AG04449 (cell line): ENCODE results near the gene VN1R4.
"Not testable (repeated sequence)": the region's sequence is repeated elsewhere in the genome, so short reads cannot be mapped to it uniquely, and the experiment has no call there.

Experiments
- CTCF ChIA-PET: fragments of 350-600 bp; formaldehyde crosslinking; extraction: SDS; loops from one replicate; lab custom pipeline; 2021; ENCODE audit warnings: antibody characterized with exemption; lab: Yijun Ruan, JAX
- POLR2A ChIA-PET: fragments of 400-600, 350-600 bp; formaldehyde crosslinking; extraction: SDS; loops from one replicate; lab custom pipeline; 2020; ENCODE audit warnings: antibody characterized with exemption, inconsistent platforms; lab: Yijun Ruan, JAX
- DNase-seq: peaks from one replicate; pipeline ENCODE4 v3.0.0-alpha.2; 2010; ENCODE audit warnings: low read depth, low spot score
- H3K4me3 ChIP-seq: 2 replicates; pipeline ENCODE4 v1.5.1; 2011; ENCODE audit warnings: low read depth, mild to moderate bottlenecking, control low read depth, low read length
- CTCF ChIP-seq: IDR thresholded peaks from one replicate; pipeline ENCODE4 v1.5.1; 2011; ENCODE audit warnings: mild to moderate bottlenecking, moderate library complexity, low read length, control low read depth, inconsistent platforms; ENCODE audit not compliant: insufficient read depth; ENCODE audit errors: missing control alignments

Gene VN1R4

GRCh38 chr19:53285087-53285486 is 17.6 kb upstream of the VN1R4 start:
- POLR2A ChIA-PET, result no interaction called here
- CTCF ChIA-PET, result no interaction called here

GRCh38 chr19:53281947-53282346 is 14.4 kb upstream of the VN1R4 start:
- POLR2A ChIA-PET, CTCF ChIA-PET, H3K4me3 ChIP-seq, DNase-seq: not testable (repeated sequence)

More at GRCh38 chr19:53285087-53285486, 17.6 kb upstream of the VN1R4 start:
- no peak for TF ChIP-seq CTCF
- H3K4me3 ChIP-seq, result no peak overlapping the region
- DNase-seq, result no peak

GRCh38 chr19:53275480-53275879 is 8.0 kb upstream of the VN1R4 start:
- TF ChIP-seq CTCF, result no peak
- DNase-seq, result no peak
- ChIA-PET POLR2A (no interaction called here), CTCF (no interaction called here)
- H3K4me3 ChIP-seq, result no peak overlapping the region

- no peak for TF ChIP-seq CTCF
- DNase-seq, result no peak
- no peak overlapping the region for H3K4me3 ChIP-seq
These were observed 4.5 kb upstream of the VN1R4 start for GRCh38 chr19:53272044-53272443.

GRCh38 chr19:53269861-53270260 is 2.3 kb upstream of the VN1R4 start:
- DNase-seq, CTCF ChIA-PET: not testable (repeated sequence)

More at GRCh38 chr19:53272044-53272443, 4.5 kb upstream of the VN1R4 start:
- ChIA-PET CTCF (no interaction called here), POLR2A (no interaction called here)

GRCh38 chr19:53257715-53258342 is 9.7 kb downstream of the VN1R4 start, which contains the start of gene VN1R2:
Gene VN1R2 (plus strand): TSS chr19:53258292. CDS start chr19:53258376, 84 bp downstream.
- POLR2A ChIA-PET, DNase-seq, CTCF ChIA-PET: not testable (repeated sequence)

More at GRCh38 chr19:53269861-53270260, 2.3 kb upstream of the VN1R4 start:
- H3K4me3 ChIP-seq, POLR2A ChIA-PET: not testable (repeated sequence)

GRCh38 chr19:53254411-53255341 is 12.8 kb downstream of the VN1R4 start, which contains the start of gene ZNF677:
Gene ZNF677 (minus strand): TSS chr19:53254873. CDS start chr19:53251550, 3,323 bp downstream.
- H3K4me3 ChIP-seq, result peak within 1 kb of the TSS; percentile 90
- ChIA-PET POLR2A (no interaction called here), CTCF (no interaction called here)
- peak; percentile 9 for DNase-seq
- no peak for TF ChIP-seq CTCF

More at GRCh38 chr19:53257715-53258342, 9.7 kb downstream of the VN1R4 start, which contains the start of gene VN1R2:
- not testable (repeated sequence) for H3K4me3 ChIP-seq
